Esophagus squamous epithelium (tissue), 5 donors: ENCODE results near the gene SUMO2. TPM values are rescaled to one million over a fixed set of nuclear protein-coding genes. Genes with fewer than 3 reads are reported as not detected.

Experiments used
- DNase-seq: peaks from one replicate; lab custom pipeline; 2025; lab: John Stamatoyannopoulos, UW
- H3K27ac ChIP-seq, 4 donors: fragments of 200-600 bp; sonication (generic); one replicate each; pipeline ENCODE4 v1.5.1; 2016 to 2019; ENCODE audit warnings: mild to moderate bottlenecking in 1 of 4
- H3K27me3 ChIP-seq, 4 donors: fragments of 200-600 bp; sonication (generic); 1 replicate in 3 of 4; 2 replicates in 1 of 4; pipeline versions ENCODE4 v1.5.1 to v1.6.0; 2017 to 2021; ENCODE audit warnings: antibody characterized with exemption in 1 of 4
- H3K36me3 ChIP-seq, 3 donors: fragments of 200-600 bp; sonication (generic); one replicate each; pipeline ENCODE4 v1.5.1; 2016 to 2019
- H3K4me1 ChIP-seq, 3 donors: fragments of 200-600 bp; sonication (generic); one replicate each; pipeline ENCODE4 v1.5.1; 2017 to 2019
- H3K4me3 ChIP-seq, 4 donors: fragments of 200-600 bp; sonication (generic); 1 replicate in 3 of 4; 2 replicates in 1 of 4; pipeline ENCODE4 v1.5.1; 2016 to 2019; ENCODE audit warnings: mild to moderate bottlenecking in 2 of 4, moderate library complexity in 1 of 4
- H3K9me3 ChIP-seq, 3 donors: fragments of 200-600 bp; sonication (generic); one replicate each; pipeline ENCODE4 v1.5.1; 2016 to 2019
- CTCF ChIP-seq, 6 experiments: fragments of 450-650 bp in 4 of 6; fragments of 200-600 bp in 2 of 6; sonication (generic) in 2 of 6; IDR thresholded peaks; one replicate each; pipeline ENCODE4 v1.5.1; 2016 to 2019; ENCODE audit warnings: antibody characterized with exemption in 6 of 6, mild to moderate bottlenecking in 4 of 6, moderate library complexity in 4 of 6
- POLR2A ChIP-seq, 4 donors: fragments of 450-650 bp; IDR thresholded peaks; one replicate each; pipeline ENCODE4 v1.6.1; 2017; ENCODE audit warnings: antibody characterized with exemption in 4 of 4, mild to moderate bottlenecking in 4 of 4, moderate library complexity in 3 of 4
- WGBS, 2 donors: methylation state at CpG; one replicate each; pipeline ENCODE4 v1.1.5; 2018; 5-methylcytosine and 5-hydroxymethylcytosine counted together
- intact Hi-C: fragments of 100-400 bp; cut with DNase I; formaldehyde crosslinking; loops from one replicate; pipeline ENCODE4 v1.15.0; 2022
- total RNA-seq, 4 donors: library from RNA; depleted of rRNA; stranded (reverse); fragments of >200 nt; gene quantifications; one replicate each; pipeline ENCODE4 v1.1.0, GENCODE V29; 2016
- donor health status: DM: yes; HTN: yes; CAD: no.

Gene SUMO2
- total RNA-seq, 4 donors from 2014 or later: 49.5 to 110 (median 69.5) TPM

GRCh38 chr17:75199886-75200618 lies 17.3 kb upstream of the SUMO2 start:
- no peaks in the 10 kb centered on the region for H3K27me3 ChIP-seq
- no peaks in the 10 kb centered on the region for H3K9me3 ChIP-seq
- no peak for DNase-seq
- WGBS, 2 donors: 82 to 89% methylated on average over 6 of the region's 6 CpGs
- H3K27ac ChIP-seq: no peak overlapping the region
- H3K36me3 ChIP-seq: no peaks in the 10 kb centered on the region
- TF ChIP-seq POLR2A (IDR thresholded peaks at IDR 0.05) (no peak), CTCF (IDR thresholded peaks at IDR 0.05) (no peak)
- H3K4me1 ChIP-seq: peaks cover 3 to 8% (median 3%) of the 10 kb centered on the region in 3 donors
- H3K4me3 ChIP-seq: no peak overlapping the region
- intact Hi-C loops: loop anchor here (5.0 to 10.0 kb wide), 2 partner anchors 88 to 235 kb away; no protein-coding TSS in a partner anchor

- intact Hi-C loops: loop anchor here (10.0 kb wide), 1 partner anchor 230 kb away; no protein-coding TSS in a partner anchor
- TF ChIP-seq CTCF (IDR thresholded peaks at IDR 0.05) (no peak), POLR2A (IDR thresholded peaks at IDR 0.05) (no peak)
- H3K27ac ChIP-seq: no peak overlapping the region
- whole genome bisulfite sequencing, 2 donors: 75 to 89% methylated on average over 4 of the region's 5 CpGs
- no peaks in the 10 kb centered on the region for H3K27me3 ChIP-seq
- H3K9me3 ChIP-seq: no peaks in the 10 kb centered on the region
- H3K4me1 ChIP-seq: no peaks in the 10 kb centered on the region
- no peak overlapping the region for H3K4me3 ChIP-seq
- H3K36me3 ChIP-seq: no peaks in the 10 kb centered on the region
- no peak for DNase-seq
These were observed 12.1 kb upstream of the SUMO2 start for GRCh38 chr17:75194879-75195278.

- Histone ChIP-seq H3K27ac (no peak overlapping the region), H3K27me3 (no peaks in the 10 kb centered on the region), H3K4me3 (no peak overlapping the region), H3K9me3 (no peaks in the 10 kb centered on the region), H3K4me1 (peaks cover 0 to 6% (median 0%) of the 10 kb centered on the region in 3 donors), H3K36me3 (no peaks in the 10 kb centered on the region)
- 79 to 82% methylated on average over 3 to 4 of the region's 4 CpGs for WGBS, 2 donors
- TF ChIP-seq POLR2A (IDR thresholded peaks at IDR 0.05): no peak
- no peak for TF ChIP-seq CTCF (IDR thresholded peaks at IDR 0.05)
- DNase-seq: no peak
- intact Hi-C loops: loop anchor here (10.0 kb wide), 1 partner anchor 227 kb away; no protein-coding TSS in a partner anchor
These were observed 8.8 kb upstream of the SUMO2 start for GRCh38 chr17:75191584-75191983.

- H3K9me3 ChIP-seq: no peaks in the 10 kb centered on the region
- no peak for DNase-seq
- H3K27me3 ChIP-seq: no peaks in the 10 kb centered on the region
- H3K36me3 ChIP-seq: no peaks in the 10 kb centered on the region
- WGBS, 2 donors: 79 to 87% methylated on average over 6 of the region's 6 CpGs
- no peak for TF ChIP-seq CTCF (IDR thresholded peaks at IDR 0.05)
- no peak for TF ChIP-seq POLR2A (IDR thresholded peaks at IDR 0.05)
- intact Hi-C loops: no loop called here
- H3K27ac ChIP-seq: no peak overlapping the region
- peaks cover 0 to 9% (median 0%) of the 10 kb centered on the region in 3 donors for H3K4me1 ChIP-seq
- H3K4me3 ChIP-seq: no peak overlapping the region
These were observed 5.9 kb upstream of the SUMO2 start for GRCh38 chr17:75188614-75189013.
